ENCODE data around the gene GDPD5.

The GDPD5 gene

GRCh38 chr11:75470476-75471080, 55.2 kb downstream of the GDPD5 start:
- H3K4me2 ChIP-seq (ENCODE audit: low read length): no peak overlapping the region
- peaks cover 5% of the 10 kb centered on the region for H3K4me1 ChIP-seq (ENCODE audit: insufficient read depth, low read length, severe bottlenecking)

GRCh38 chr11:75469785-75470405, 55.8 kb downstream of the GDPD5 start:
- TF ChIP-seq EZH2 (IDR thresholded peaks at IDR 0.05; ENCODE audit: borderline replicate concordance, low read length) (no peak), CTCF (IDR thresholded peaks at IDR 0.05; ENCODE audit: low read length) (no peak)
- Histone ChIP-seq H3K4me3 (ENCODE audit: low read depth, low read length, poor library complexity, severe bottlenecking) (no peak overlapping the region), H3K36me3 (ENCODE audit: insufficient read depth, low read length) (no peaks in the 10 kb centered on the region), H3F3A (ENCODE audit: insufficient read depth, low read length) (no peaks in the 10 kb centered on the region), H3K9me2 (ENCODE audit: low read depth, low read length) (no peaks in the 10 kb centered on the region), H3K27me3 (ENCODE audit: insufficient read depth, low read length) (0 out of 2 replicates have a peak, but pooled peaks cover 7% of the 10 kb centered on the region), H3K79me2 (ENCODE audit: insufficient read depth, low read length) (no peaks in the 10 kb centered on the region), H3K4me1 (ENCODE audit: insufficient read depth, low read length, severe bottlenecking) (no peaks in the 10 kb centered on the region), H3K9me3 (ENCODE audit: low read length) (no peaks in the 10 kb centered on the region), H3K4me2 (ENCODE audit: low read length) (no peak overlapping the region), H3K9ac (ENCODE audit: low read length) (no peak overlapping the region), H4K20me1 (ENCODE audit: insufficient read depth, low read length) (no peaks in the 10 kb centered on the region), H3K27ac (ENCODE audit: low read depth, low read length, poor library complexity, severe bottlenecking) (no peak overlapping the region), H2AFZ (ENCODE audit: low read length) (no peak overlapping the region)

More at GRCh38 chr11:75470476-75471080, 55.2 kb downstream of the GDPD5 start:
- Histone ChIP-seq H4K20me1 (ENCODE audit: insufficient read depth, low read length) (no peaks in the 10 kb centered on the region), H3K36me3 (ENCODE audit: insufficient read depth, low read length) (no peaks in the 10 kb centered on the region), H3K27ac (ENCODE audit: low read depth, low read length, poor library complexity, severe bottlenecking) (no peak overlapping the region), H3K27me3 (ENCODE audit: insufficient read depth, low read length) (0 out of 2 replicates have a peak, but pooled peaks cover 4% of the 10 kb centered on the region), H3K9me3 (ENCODE audit: low read length) (no peaks in the 10 kb centered on the region), H2AFZ (ENCODE audit: low read length) (no peak overlapping the region), H3K9me2 (ENCODE audit: low read depth, low read length) (no peaks in the 10 kb centered on the region), H3K79me2 (ENCODE audit: insufficient read depth, low read length) (no peaks in the 10 kb centered on the region), H3K9ac (ENCODE audit: low read length) (no peak overlapping the region), H3K4me3 (ENCODE audit: low read depth, low read length, poor library complexity, severe bottlenecking) (no peak overlapping the region), H3F3A (ENCODE audit: insufficient read depth, low read length) (no peaks in the 10 kb centered on the region)
- TF ChIP-seq CTCF (IDR thresholded peaks at IDR 0.05; ENCODE audit: low read length) (no peak), EZH2 (IDR thresholded peaks at IDR 0.05; ENCODE audit: borderline replicate concordance, low read length) (no peak)

- Histone ChIP-seq H3K9me3 (ENCODE audit: low read length) (no peaks in the 10 kb centered on the region), H2AFZ (ENCODE audit: low read length) (no peak overlapping the region), H4K20me1 (ENCODE audit: insufficient read depth, low read length) (no peaks in the 10 kb centered on the region), H3K27ac (ENCODE audit: low read depth, low read length, poor library complexity, severe bottlenecking) (no peak overlapping the region), H3K9me2 (ENCODE audit: low read depth, low read length) (no peaks in the 10 kb centered on the region), H3F3A (ENCODE audit: insufficient read depth, low read length) (no peaks in the 10 kb centered on the region), H3K4me1 (ENCODE audit: insufficient read depth, low read length, severe bottlenecking) (no peaks in the 10 kb centered on the region), H3K9ac (ENCODE audit: low read length) (no peak overlapping the region), H3K4me2 (ENCODE audit: low read length) (no peak overlapping the region), H3K36me3 (ENCODE audit: insufficient read depth, low read length) (no peaks in the 10 kb centered on the region), H3K79me2 (ENCODE audit: insufficient read depth, low read length) (no peaks in the 10 kb centered on the region), H3K4me3 (ENCODE audit: low read depth, low read length, poor library complexity, severe bottlenecking) (no peak overlapping the region), H3K27me3 (ENCODE audit: insufficient read depth, low read length) (0 out of 2 replicates have a peak, but pooled peaks cover 4% of the 10 kb centered on the region)
- TF ChIP-seq CTCF (IDR thresholded peaks at IDR 0.05; ENCODE audit: low read length) (no peak), EZH2 (IDR thresholded peaks at IDR 0.05; ENCODE audit: borderline replicate concordance, low read length) (no peak)
Measured at GRCh38 chr11:75468534-75469340, 57.0 kb downstream of the GDPD5 start.
